ENCODE results near the gene MARCKSL1.

The MARCKSL1 gene

DNA sequence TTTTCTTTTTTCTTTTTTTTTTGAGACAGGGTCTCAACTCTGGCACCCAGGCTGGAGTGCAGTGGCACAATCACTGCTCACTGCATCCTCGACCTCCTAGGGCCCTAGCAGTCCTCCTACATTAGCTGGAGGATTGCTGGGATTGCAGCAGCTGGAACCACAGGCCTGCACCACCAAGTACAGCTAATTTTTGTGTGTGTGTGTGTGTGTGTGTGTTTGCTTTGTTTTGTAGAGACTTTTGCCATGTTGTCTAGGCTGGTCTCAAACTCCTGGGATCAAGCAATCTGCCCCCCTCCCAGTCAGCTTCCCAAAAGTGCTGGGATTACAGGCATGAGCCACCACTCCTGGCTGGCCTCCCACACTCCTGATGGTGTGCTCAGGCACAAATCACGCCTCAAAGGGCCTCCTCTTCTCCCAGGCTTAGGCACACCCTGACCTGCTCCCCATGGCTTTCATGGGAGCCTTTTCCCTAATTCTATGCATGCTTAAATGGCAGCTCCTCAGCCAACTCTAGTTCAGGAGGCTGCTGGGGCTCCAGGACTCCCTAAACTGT, 16.9 kb upstream of the MARCKSL1 start:
- no peak for DNase-seq

DNA sequence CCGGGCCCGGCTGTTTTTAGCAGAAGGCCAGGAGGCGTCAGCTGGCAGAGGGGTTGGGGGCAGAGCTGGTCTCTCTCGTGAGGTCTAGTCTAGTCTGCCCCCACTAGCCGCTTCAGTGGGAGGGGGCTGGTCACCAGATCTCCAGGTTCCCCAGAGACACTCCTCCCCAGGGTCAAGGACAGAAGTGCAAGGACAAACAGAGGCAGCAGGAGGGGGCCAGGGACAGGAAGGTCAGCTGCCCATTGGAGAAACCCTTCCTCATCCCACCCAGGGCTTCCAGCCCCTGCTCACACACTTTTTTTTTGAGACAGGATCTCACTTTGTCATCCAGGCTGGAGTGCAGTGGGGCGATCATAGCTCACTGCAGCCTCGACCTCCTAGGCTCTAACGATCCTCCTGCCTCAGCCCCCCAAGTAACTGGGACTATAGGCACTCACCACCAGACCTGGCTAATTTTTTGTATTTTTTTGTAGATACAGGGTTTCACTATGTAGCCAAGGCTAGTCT, 16.3 kb upstream of the MARCKSL1 start:
- DNase-seq, result no peak

DNA sequence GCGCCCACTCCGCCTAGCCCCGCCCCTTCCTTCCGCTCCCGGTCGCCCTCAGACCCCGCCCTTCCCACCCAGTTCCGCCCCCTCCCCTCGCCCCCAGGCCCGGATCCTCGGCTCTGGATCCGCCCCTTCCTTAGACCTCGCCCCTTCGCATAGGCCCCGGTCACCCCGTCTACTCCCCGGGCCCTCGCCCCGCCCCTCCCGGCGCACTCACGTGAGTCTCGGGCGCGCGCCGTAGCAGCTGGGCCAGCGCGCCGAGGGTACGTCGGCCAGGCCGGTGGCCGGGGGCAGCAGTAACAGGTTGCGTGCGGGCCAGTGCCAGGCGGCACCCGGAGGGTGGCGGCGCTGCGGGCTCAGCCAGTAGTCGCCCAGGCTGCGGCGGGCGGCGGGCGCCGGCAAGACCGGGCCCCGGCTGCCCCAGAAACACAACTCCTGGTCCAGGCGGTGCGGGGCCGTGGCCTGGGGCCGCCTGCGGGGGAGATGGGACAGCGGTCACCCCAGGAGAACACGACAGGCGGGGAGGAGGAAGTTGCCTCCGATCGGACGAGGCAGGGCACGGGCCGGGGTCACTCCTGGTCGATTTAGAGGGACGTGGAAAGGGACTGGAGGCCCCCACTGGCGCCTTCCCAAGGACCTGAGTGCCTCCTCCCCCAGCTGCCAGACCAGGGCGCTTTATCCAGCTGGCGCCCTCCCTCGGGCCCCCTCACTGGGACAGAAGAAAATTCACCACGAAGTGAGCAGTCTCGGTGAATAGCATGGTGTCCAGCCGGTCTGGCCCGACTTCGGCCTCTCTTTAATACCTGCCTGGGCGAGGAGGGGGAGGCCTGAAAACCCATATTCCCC, 15.6 kb upstream of the MARCKSL1 start:
- peak; percentile 91 for DNase-seq

DNA sequence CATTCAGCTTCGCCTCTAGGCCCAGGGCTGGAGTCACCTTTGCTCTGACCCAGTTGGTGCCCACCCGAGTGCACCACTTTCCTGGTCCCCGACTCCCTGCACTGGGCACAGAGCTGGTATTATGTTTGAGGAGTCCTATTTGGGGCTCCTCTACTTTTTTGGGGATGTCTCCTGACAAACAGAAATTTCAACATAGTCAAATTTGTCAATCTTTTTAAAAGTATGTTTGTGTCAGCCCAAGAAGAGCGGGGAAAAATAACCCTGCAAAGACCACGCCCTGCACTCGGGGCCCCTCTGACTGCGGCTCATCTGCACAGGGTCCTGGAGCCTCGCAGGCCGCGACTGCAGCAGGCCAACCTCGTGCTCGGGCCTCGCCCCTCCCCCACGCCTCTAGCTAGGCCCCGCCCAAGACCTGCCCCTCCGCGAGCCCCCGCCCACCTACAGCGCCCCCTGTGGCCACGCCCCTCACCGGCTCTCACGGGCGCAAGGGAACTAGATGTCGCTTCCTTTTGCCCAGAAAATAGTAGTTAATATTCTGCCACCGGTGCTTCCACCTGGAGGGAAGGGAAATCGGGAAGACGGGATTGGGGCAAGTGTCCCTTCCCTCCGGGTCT, 14.9 kb upstream of the MARCKSL1 start:
- DNase-seq, result peak; percentile 91

DNA sequence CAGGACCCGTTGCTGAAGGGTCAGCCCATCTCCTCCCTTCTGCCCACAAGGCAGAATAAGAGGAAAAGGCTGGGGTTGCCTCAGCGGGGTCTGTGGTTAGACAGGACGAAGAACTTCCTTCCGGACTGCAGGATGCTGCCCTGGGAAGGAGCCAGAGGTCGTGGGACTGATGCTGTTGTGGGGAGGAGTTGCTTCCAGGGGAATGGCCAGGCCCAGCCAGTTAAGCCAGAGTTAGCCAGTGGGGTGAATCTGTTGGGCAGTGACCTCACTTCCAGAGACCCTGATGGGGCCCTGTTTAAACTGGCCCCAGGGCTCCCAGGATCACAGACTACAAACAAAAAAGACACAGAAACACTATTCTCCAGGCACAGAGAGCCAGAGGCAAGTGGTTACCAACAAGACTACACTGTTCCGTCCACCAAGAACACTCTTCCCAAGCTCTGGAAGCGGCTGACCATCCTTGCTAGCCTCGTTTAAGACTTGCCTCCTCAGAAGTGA, 13.2 kb upstream of the MARCKSL1 start:
- DNase-seq, result no peak

DNA sequence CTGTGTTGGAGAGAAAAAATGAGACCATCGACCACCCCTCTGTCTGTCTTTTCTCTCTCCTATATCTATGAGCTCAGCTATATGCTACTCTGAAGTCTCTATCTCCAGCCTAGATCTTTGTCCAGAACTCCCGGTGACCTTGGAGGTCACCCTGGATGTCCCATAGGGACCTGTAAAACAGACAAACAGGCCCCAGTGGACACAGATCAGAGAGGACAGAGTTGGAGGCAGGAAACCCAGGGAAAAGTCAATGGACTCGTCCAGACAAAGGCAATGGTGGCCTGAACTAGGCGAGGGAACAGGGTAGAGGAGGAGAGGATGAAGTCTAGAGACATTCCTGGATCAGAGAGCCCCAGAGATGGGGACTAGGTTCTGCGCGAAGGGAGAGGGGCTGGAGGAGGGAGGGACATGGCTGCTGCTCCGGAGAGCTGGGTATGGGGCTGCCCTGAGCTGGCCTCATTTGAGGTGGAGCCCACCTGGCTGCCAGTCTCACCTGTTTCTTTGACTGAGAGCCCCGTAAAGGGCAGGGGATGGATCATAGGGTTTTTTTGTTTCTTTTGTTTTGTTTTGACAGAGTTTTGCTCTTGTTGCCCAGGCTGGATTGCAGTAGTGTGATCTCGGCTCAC, 10.6 kb upstream of the MARCKSL1 start:
- no peak for DNase-seq

DNA sequence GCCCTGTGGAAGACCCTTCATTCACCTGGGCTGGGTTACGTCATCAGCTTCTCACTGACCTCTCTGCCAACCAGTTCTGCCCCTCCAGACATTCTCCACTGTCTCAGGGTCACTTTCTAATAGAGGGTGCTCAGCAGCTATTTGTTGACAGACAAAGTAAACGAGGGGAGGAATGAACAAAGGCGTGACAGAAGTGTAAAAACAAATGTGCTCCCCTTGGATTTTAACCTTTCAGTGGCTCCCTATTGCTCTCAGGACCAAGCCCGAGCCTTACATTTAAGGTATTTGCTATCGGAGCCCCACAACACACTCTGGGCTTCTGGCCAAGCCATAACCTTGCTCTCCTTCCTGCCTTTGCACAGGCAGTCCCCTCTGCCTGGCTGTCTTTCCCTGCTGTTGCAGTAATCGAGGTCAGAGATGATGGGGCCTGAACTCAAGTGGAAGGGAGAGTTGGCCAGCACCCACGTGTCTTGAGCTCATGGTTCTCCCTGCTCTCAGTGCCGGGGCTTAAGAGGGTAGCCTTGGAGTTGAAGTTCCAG, 9.3 kb upstream of the MARCKSL1 start:
- no peak for DNase-seq

DNA sequence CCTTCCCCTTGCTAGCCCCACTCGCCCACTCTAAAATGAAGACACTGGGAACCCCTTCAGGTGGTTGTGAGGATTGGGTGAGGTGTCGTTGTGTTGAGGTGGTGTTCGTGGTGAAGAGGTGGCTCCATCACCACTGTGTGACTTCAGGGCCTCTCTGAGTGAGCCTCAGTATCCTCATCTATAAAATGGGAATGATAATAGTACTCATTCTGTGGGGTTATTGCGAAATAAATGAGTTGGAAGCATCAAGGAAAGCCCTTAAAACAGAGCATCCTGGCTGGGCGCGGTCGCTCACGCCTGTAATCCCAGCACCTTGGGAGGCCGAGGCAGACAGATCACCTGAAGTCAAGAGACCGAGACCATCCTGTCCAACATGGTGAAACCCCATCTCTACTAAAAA, 6.7 kb upstream of the MARCKSL1 start:
- no peak for DNase-seq

DNA sequence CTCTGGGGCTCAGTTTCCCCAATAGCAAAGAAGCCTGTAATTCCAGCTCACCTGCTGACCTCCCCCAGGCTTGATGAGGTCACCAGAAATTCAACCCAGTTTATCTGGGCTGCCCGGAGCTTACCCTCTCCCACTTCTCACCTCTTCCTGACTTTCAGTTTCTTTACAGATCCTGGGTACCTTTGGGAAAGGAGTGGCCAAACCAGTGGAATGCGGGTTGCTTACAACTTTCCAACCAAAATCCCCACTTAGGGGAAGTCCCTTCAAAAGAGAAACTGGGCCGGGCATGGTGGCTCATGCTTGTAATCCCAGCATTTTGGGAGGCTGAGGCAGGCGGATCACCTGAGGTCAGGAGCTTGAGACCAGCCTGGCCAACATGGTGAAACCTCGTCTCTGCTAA, 5.9 kb upstream of the MARCKSL1 start:
- DNase-seq, result no peak

DNA sequence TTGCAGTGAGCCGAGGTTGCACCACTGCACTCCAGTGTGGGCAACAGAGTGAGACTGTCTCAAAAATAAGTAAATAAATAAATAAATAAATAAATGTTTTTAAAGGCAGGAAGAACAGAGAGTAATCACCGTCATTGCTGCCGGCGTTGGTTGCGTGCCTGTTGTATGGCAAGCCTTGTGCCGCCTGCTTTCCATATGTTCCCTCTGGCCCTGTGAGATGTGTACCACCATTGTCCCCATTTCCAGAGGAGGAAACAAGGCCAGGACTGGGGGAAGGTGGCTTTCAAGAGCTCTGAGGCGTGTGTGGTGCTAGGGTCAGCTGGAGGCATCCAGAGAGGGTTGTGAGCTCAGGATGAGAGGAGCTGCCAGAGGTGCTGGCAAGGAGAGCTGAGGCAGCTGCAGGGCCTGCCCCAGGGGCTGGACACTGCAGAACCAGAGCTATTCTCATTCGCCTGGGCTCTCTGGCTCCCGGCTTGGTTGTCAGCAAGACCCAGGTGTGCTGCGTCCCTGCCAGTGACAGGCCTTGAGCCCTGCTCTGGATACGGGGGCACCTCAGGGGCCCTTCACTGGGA, 5.2 kb upstream of the MARCKSL1 start:
- no peak for DNase-seq

DNA sequence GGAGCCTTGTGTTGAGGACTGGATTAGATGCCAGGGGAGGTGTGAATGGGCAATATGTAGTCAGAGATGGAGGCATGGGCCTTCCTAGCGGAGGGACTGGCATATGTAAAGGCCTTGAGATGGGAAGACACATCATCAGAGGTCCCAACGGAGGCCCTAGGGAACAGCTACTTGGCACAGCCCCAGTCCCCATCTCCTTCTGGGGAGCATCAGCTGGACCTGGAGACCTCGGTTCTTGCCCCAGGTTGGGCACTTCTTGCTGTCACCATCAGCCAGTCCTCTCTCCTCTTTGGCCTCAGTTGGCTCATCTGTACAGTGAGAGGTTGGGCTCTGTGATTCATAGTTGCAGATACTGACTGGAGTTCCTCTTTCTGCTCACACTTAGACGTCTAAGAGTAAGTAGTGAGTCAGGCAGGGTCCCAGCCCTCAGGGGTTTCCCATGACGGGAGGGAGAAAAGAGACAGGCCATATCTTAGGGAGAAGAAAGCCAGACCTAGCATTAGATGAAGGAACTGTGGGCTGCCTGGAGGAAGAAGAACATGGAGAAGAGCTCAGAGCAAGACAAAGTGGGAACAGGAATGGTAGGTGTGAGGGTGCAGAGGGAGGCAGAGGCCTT, 3.4 kb upstream of the MARCKSL1 start:
- no peak for DNase-seq

DNA sequence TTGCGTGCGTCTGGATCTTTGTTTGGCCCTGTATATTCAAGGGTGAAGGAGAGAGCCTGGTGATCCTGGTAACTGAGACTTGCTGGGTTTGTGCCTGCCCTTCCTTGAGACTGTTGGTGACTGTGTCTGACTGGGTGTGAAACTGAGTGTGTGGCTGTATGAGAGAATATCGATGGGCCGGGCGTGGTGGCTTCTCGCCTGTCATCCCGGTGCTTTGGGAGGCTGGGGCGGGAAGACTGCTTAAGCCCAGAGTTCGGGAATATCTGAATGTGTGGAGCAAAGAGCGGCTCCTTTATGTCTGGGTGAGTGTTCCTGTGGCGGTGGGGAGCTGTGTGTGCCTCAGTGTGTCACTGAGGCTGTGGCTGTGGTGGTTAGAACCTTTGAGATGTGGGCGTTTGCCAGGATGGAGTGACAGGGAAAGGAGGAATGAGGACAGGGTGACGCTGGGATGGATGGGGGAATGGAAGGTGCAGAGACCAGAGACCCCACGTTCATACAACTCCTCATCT, 2.7 kb upstream of the MARCKSL1 start:
- no peak for DNase-seq

DNA sequence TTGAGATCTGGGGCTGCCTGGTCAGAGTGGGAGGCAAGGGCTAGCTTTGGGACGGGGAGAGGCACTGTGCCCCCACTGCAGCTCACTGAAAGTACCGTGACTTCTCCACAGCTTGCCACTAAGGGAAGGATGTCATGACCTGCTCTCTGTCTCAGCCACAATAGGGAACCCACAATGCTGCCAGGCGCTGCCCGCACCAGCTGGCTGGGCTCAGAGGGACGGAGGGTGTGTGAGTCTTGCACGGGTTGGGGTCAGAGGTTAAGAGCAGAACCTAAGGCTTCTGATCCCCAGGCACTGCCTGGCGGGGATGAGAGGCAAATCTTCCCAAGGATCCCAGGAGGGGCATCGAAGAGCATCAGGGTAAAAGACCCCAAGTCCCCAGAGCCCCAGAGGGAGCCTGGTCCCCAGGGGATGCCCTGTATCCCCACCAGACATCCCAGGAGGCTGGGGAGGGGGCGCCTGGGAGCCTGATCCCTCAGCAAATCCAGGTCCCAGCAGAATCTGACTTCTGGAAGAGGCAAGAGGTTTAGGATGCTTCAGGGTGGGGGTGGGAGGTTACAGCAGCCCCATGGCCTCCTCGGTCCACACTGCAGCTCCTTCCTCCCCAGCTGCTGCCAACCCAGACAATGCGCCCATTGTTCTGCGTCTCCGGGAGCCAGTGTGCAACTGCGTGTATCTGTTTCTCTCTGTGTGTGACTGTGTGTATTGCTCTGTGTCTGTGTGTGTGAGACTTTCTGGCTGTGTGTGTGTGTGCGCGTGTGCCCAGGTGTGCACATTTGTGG, 2.0 kb upstream of the MARCKSL1 start:
- DNase-seq, result peak; percentile 81

DNA sequence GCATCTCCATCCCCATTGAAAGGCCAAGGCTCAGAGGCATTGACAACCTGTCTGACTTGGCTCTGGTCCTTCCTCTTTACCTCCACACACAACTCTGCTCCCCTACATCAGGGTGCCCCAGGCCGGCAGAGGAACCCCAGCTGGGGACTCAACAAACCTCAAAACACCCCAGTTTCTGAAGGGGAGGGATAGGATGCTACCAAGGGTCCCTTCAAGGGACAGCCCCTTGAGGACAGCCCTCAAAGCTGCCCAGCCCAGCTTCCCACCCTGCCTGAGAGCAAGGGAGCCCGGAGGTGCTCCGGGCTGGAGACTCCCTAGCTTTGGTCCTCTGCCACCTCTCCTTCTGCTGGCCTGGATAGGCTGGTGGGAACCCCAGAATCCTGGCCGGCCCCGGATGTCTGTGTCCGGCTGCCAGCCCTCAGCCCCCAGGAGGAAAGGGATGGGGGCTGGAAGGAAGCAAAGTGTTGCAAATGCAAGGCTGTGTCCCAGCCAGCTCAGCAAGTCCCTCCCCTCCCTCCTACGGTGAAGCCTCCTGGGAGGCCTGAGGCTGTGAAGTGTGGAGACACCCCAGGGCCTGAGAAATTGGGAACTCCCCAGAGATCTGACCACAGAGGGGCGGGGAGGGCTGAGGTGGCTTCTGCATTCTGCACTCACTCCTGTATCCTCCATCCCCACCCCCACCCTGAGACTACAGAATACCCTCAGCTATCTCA, 1.1 kb upstream of the MARCKSL1 start:
- no peak for DNase-seq

DNA sequence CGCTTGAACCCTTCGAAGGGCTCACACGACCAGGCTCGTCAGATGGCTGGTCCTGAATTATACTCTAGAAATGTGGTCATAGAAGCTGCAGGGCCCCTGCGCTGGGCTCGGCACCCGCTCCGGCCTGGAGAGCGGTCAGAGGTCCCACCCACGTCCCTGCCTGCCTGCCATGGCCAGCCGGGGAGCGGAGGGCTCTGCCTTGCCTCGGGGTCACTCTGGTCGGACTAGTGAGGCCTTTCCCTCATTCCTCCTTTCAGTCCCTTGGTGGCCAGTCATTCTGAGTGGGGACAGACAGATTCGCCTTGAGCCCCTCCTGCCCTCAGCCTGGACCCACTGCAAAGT, 529 bp upstream of the MARCKSL1 start:
- no peak for DNase-seq

DNA sequence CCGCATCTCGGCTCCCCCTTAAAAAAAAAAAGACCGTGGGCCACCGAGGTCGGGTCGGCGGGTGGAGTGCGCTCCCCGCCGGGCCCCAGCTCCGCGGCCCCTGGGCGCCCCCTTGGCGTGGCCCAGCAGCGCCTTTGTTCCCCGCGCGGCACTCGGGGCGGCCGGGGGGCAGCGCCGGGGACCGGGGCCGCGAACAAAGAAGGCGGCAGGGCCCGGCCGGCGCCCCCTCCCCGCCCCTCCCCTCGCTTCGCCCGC, 571 bp downstream of the MARCKSL1 start:
- no peak for DNase-seq

DNA sequence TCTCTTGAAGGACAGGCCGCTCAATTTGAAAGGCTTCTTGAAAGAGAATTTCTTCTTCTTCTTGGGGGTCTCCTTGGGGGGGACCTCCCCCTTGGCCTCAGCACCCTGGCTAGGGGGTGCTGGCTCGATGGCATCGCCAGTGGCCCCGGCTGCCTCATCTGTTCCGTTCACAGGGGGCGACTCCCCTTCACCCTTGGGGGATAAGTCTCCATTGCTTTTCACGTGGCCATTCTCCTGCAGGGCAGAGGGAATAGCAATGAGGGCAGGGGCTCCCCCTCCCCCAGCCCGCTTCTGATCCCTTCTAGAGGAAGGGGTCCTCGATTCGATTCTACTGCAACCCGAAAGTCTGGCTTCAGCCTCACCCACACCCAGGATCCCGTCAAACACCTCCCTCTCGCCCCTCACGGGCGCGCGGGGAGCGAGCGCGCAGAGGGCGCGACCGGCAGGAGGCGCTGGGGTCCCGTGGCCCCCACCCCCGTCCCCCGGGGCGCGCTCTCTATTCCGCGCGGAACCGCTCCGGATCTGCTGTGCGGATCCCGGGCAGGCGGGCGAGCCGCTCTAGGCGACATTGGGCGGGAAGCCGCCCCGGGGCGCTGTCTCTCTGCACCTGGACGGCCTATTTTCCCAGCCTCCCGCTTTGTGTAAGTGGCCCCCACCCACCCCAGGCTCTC, 1.0 kb downstream of the MARCKSL1 start:
- DNase-seq, result peak; percentile 87

DNA sequence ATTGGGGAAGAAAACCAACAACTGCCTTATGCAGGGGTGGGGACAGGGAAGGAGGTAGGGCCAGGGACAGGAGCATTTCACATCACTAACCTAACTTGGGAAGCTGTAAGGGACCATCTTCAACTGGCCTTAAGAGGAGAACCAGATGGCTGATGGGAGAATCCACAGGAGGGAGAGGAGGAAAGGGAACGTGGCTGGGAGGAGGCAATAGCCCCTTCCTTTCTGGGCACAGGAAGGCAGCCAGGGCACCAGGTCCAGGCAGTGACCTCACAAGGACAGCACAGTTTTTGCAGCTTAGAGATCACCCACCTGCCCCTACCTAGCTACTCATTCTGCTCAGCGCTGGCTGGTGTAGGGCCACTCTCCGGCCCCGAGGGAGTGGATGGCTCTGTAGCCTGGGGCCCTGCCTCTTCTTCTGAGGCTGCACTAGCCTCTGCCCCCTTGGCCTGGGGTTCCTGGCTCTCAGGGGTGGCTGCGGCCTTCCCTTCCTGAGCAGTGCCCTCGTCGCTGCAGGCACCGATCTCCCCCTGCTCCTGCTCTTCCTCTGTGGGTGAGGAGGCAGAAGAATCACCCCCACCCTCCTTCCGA, 1.7 kb downstream of the MARCKSL1 start:
- DNase-seq, result no peak

DNA sequence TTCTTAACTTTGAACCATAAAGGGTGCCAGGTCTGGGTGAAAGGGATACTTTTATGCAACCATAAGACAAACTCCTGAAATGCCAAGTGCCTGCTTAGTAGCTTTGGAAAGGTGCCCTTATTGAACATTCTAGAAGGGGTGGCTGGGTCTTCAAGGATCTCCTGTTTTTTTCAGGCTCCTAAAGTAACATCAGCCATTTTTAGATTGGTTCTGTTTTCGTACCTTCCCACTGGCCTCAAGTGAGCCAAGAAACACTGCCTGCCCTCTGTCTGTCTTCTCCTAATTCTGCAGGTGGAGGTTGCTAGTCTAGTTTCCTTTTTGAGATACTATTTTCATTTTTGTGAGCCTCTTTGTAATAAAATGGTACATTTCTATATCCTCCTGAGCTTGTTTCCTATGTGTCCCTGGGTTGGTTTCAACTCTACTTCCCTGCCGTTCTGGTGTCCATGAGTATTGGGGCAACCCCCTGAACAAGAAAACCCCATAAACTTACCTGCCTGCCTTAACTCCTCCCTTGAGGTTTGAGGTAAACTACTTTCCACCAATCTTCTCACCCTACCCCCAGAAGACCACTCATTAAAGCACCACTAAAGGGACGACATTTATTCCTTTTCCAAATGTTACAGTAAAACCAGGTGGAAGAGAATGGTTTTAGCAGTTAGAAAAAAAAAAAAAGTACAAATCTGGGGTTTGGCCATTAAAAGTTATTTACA, 2.6 kb downstream of the MARCKSL1 start:
- DNase-seq, result no peak

Measured in retina (tissue), 1 donor.